HG03354 (cell line): ENCODE measurements around the gene FAM83C.
A peak's percentile ranks its signal among the peaks of the same experiment; 100 is the strongest.
"Not testable (repeated sequence)": the region's sequence is repeated elsewhere in the genome, so short reads cannot be mapped to it uniquely, and the experiment has no call there.

Experiments
- ATAC-seq: cut with Tn5 transposase; IDR thresholded peaks from one replicate; pipeline ENCODE4 v1.9.1; 2021; ENCODE audit warnings: mild to moderate bottlenecking; ENCODE audit not compliant: unreplicated experiment, poor library complexity, severe bottlenecking

FAM83C gene

GRCh38 chr20:35271073-35271882 is 20.9 kb downstream of the FAM83C start:
- ATAC-seq = no peak

DNA sequence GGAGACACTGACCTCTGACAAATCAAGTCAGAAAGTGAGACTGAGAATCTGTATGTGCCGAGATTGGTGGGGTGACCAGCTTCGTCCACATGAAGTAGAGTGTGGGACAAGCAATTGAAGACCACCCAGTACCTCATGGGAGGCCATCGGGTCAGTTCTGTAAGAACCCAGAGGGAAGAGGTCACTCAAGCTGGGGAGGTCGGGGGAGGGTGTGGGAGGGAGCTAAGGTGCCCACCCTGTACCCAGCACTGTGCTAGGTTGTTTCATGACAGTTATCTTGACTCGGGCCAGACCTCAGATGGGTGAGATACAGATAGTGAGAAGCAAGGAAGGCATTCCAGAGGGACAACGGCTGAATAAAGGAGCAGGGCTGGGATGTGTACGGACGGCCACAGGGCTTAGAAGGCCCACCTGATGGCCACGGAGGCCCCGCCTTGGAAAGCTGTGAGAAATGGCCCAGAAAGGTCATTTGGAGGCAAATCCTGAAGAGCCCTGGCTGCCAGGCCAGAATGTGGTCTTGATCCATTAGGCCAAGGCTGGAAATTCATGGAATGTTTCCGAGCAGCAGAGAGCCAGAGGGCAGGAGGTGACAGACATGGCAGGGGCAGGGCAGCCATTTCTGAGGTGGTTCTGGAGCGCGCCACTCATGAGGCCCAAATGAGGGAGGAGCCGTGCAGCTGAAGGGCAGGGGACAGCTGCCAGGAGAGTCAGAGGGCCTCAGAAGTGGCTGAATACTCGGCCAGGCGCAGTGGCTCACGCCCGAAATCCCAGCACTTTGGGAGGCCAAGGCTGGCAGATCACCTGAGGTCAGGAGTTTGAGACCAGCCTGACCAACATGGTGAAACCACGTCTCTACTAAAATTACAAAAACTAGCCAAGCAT is 22.0 kb downstream of the FAM83C start:
- ATAC-seq = no peak

DNA sequence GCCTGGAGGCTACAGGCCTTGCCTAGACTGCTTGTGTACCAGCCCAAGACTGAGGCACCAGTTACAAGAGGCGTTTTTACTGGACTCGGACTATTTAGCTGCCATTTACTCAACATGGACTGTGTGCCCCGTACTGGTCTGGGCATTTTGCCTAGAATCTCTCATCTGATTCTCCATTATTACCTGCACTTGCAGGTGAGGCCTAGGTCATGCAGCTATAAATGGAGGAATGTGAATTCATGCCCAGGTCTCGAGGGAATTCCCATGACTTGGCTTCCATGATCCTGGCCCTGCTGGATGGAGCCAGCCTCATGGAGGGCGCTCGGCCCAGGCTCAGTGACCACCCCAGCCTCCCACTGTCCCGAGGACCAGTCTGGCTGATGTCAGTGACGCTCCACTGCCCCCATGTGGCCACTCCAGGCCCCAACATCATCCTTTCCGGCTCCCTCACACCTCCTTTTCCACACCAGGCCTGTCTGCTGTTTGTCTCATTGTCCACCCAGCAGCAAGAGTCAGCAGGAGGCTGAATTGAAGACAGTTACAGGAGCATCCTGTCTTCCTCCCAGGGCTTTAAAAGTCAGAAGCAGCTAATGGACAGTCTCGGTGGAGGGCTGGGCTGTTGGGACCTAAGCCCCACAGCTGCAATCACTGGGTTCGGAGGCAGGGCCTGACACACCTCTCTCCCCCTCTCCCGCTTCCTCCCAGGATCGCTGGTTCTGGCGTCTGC is 23.0 kb downstream of the FAM83C start:
- ATAC-seq = no peak

GRCh38 chr20:35267092-35267491 is 25.1 kb downstream of the FAM83C start:
- ATAC-seq = no peak

GRCh38 chr20:35264755-35265154 is 27.5 kb downstream of the FAM83C start:
- ATAC-seq = no peak

DNA sequence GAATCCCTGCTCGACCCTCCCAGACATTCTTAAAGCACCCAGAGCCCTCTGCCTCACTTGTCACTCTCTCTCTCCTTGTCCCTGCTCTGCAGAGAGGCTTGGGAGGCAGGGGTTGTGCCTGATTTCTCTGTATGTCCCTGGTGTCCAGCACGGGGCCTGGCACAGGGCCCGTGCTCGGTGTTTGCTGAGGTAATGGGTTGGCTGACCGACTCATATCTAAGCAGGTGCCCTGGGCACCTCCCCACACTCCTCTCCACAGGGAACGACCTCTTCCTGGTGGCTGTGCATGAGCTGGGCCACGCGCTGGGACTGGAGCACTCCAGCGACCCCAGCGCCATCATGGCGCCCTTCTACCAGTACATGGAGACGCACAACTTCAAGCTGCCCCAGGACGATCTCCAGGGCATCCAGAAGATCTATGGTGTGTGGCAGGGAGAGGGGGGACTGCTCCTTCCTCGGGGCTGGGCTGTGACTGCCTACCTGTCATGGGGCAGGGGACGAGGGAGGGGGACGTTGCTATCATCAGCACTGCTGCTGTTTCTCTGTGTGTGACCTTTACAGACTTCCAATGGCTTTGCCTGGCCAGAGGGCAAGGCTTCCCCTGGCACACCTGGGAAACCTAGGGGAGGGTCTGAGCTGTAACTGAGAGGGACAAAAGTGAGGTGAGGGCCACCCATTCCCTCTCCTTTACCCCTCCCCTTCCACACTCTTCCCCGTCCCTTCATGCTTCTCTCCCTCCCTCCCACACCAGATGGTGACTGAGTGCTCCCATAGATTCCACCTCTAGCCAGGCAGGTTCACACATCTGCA is 28.5 kb downstream of the FAM83C start:
- ATAC-seq = no peak

DNA sequence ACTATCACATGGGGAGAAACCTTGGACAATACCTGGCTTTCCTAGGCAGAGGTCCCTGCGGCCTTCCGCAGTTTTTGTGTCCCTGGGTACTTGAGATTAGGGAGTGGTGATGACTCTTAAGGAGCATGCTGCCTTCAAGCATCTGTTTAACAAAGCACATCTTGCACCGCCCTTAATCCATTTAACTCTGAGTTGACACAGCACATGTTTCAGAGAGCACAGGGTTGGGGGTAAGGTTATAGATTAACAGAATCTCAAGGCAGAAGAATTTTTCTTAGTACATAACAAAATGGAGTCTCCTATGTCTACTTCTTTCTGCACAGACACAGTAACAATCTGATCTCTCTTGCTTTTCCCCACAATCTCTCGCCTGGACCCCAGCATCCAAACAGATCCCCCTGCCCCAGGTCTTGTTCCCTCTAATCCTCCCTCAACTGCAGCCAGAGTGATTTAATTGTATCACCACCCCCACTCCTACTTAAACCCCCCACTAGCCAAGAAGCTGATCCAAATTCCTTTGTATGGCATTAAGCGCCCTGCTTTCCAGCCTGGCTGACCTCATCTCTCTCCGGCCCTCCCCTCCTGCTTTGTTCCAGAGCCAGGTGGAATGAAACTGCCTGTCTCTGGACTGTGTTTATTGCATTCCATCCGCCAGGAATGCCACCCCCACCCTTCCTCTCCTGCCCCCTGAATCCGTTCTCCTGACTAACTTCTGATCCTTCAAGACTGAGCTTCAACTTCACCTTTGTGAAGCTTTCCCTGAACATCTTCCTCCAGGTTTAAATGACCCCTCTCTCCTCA is 29.3 kb downstream of the FAM83C start:
- ATAC-seq = not testable (repeated sequence)

DNA sequence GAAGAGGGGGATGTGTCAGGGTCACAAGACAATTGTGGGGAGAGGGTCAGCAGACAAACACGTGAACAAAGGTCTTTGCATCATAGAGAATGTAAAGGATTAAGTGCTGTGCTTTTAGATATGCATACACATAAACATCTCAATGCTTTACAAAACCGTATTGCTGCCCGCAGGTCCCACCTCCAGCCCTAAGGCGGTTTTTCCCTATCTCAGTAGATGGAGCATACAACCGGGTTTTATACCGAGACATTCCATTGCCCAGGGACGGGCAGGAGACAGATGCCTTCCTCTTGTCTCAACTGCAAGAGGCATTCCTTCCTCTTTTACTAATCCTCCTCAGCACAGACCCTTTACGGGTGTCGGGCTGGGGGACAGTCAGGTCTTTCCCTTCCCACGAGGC is 29.9 kb downstream of the FAM83C start:
- not testable (repeated sequence) for ATAC-seq

DNA sequence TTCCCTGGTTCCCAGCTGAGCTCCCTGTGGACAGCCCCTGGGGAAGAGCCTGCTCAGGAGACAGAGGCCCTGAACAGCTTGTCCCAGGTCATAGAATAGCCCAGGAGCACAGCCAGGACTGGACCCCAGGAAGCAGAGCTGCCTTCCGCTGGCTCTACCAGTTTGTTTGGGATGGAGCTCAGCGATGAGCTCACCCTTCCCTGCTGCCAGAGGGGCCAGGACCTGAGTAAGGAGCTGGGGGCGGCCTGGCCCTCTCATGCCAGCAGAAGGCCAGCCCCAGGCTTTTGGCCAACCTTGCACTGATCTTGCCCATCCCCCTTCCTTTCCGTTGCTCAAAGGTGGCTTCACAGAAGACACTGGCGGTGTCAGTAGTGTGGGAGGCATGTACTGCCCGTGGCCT is 31.8 kb downstream of the FAM83C start:
- ATAC-seq = no peak

- no peak for ATAC-seq
Measured at GRCh38 chr20:35257175-35257909, 34.9 kb downstream of the FAM83C start.

- no peak for ATAC-seq
Measured at GRCh38 chr20:35254448-35254999, 37.7 kb downstream of the FAM83C start.

GRCh38 chr20:35253010-35253409 is 39.2 kb downstream of the FAM83C start:
- ATAC-seq = no peak

DNA sequence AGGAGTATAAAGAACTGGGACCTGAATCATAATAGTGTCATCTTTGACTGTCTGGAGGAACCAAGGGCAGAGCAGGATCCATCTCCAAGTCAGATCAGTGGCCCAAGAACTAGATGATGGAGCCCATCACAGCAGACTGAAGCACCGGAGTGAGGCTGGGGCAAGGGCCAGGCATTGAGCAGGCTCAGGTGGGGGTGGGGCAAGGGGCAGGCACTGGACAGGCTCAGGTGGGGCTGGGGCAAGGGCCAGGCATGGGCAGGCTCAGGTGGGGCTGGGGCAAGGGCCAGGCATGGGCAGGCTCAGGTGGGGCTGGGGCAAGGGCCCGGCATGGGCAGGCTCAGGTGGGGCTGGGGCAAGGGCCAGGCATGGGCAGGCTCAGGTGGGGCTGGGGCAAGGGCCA is 39.6 kb downstream of the FAM83C start:
- ATAC-seq = not testable (repeated sequence)

DNA sequence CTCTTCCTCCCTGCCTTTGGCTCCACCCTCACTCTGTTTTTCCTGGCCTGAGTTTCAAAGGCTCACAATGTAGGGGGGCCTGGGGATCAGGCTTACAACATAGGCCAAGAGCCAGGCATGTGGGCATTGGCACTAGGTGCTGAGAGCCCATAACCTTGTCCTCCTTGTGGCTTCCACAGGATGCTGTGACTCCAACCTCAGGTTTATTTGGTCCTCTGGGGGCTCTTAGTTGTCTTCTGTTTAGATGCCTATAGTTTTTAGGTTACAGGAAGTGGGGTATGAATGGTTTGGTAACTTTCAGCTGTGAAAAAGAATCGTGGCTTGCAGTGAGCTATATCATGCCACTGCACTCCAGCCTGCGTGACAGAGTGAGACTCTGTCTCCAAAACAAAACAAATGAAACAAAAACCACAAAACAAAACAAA is 40.2 kb downstream of the FAM83C start:
- ATAC-seq = peak; percentile 84

DNA sequence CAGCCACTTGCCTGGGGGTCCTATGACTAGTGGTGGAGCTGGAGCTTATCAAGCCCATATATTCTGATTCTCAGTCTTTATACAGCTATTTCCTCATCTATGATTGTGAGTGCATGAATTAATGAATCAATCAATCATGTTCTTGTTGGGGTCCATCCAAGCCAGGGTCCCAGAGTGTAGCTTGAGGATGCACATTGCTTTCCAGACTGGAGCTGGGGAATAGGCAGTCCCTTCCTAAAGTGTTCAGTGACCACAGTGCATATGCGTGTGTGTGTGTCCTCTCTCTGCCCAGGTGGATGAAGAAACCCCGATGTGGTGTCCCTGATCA is 40.6 kb downstream of the FAM83C start:
- ATAC-seq = no peak

DNA sequence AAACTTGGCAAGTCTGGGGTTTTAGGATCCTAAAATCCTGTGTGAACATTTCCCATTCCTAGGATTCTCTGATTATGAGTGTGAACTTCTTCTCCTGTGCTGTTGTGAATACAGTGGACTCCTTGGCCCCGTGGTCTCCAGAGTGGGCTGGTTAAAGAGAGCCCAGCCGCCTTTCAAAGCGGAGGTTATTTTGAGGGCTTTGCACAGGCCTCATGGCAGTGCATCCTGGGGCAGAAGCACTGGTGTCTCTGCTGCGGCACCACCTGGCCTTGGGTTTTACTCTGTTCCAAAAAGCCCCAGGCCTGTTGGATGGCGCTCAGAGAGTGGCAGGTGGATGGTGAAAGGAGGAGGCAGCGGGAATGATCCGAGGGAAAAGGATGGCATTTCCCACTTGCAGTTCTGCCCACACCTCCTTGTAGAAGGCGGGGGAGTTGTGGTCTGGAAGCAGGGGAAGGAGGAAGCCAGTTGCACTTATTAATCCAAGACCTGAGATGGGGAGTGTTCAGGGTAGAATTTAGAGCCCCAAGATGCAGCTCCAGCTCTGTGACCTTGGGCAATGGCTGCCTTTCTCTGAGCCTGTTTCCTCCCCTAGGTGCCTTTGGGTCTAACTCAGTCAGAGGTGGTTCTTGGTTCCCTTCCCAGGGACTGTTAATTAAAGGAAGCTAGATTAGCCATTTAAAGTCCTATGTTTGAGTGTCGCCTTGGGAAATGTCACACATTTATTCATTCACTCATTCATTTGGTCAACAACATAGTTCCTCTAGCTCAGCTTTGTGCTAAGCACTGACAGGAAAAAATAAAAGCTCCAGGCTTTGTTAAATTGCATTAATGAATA is 43.4 kb downstream of the FAM83C start:
- ATAC-seq = no peak

GRCh38 chr20:35246723-35247122 is 45.5 kb downstream of the FAM83C start:
- no peak for ATAC-seq
